Neural cell (in vitro differentiated cells): ENCODE data around the gene ACTR3C. TPM values are rescaled to one million over a fixed set of nuclear protein-coding genes. Genes with fewer than 3 reads are reported as not detected.

Experiments used
- H2AFZ ChIP-seq: fragments of 200-600, 300-800 bp; sonication (generic), shearing (Covaris generic); 2 replicates; pipeline ENCODE4 v1.6.0; 2014; ENCODE audit warnings: low read depth, mild to moderate bottlenecking, antibody characterized with exemption, low read length, moderate library complexity
- H3F3A ChIP-seq: fragments of 200-600 bp; shearing (Covaris generic); 2 replicates; pipeline ENCODE4 v1.6.1; 2016; ENCODE audit warnings: mild to moderate bottlenecking, moderate library complexity, mixed read lengths, antibody characterized with exemption, low read length; ENCODE audit not compliant: insufficient read depth, poor library complexity, severe bottlenecking
- H3K27ac ChIP-seq: fragments of 200-600, 300-800 bp; sonication (generic), shearing (Covaris generic); 2 replicates; pipeline ENCODE4 v1.5.1; 2014; ENCODE audit warnings: mild to moderate bottlenecking, low read length, moderate library complexity
- H3K27me3 ChIP-seq: fragments of 300-800, 200-600 bp; sonication (generic), shearing (Covaris generic); 2 replicates; pipeline ENCODE4 v1.6.0; 2014; ENCODE audit warnings: mild to moderate bottlenecking, low read depth, low read length, moderate library complexity; ENCODE audit not compliant: insufficient read depth
- H3K36me3 ChIP-seq: fragments of 300-800, 200-600 bp; sonication (generic), shearing (Covaris generic); 2 replicates; pipeline ENCODE4 v1.5.1; 2014; ENCODE audit warnings: mild to moderate bottlenecking, antibody characterized with exemption, low read length, moderate library complexity; ENCODE audit not compliant: insufficient read depth
- H3K4me2 ChIP-seq: fragments of 300-800, 200-600 bp; sonication (generic), shearing (Covaris generic); 2 replicates; pipeline ENCODE4 v1.6.0; 2014; ENCODE audit warnings: mild to moderate bottlenecking, low read length
- H3K4me3 ChIP-seq: fragments of 300-800, 200-600 bp; sonication (generic), shearing (Covaris generic); 2 replicates; pipeline ENCODE4 v1.5.1; 2014; ENCODE audit warnings: mild to moderate bottlenecking, low read length, moderate library complexity
- H3K79me2 ChIP-seq: fragments of 200-600 bp; shearing (Covaris generic); replicated peaks from 2 replicates; pipeline ENCODE4 v1.6.0; 2014; ENCODE audit warnings: mild to moderate bottlenecking, low read length, moderate library complexity; ENCODE audit not compliant: insufficient read depth
- H3K9ac ChIP-seq: fragments of 300-800, 200-600 bp; sonication (generic), shearing (Covaris generic); 2 replicates; pipeline ENCODE4 v1.6.1; 2016; ENCODE audit warnings: mild to moderate bottlenecking, low read length, mixed read lengths
- H3K9me2 ChIP-seq: fragments of 200-600 bp; shearing (Covaris generic); 2 replicates; pipeline ENCODE4 v1.6.1; 2016; ENCODE audit warnings: mild to moderate bottlenecking, low read length, mixed read lengths; ENCODE audit not compliant: insufficient read depth
- H3K9me3 ChIP-seq: fragments of 200-600, 300-800 bp; sonication (generic), shearing (Covaris generic); 2 replicates; pipeline ENCODE4 v1.6.1; 2016; ENCODE audit warnings: mild to moderate bottlenecking, mixed run types, low read length, moderate library complexity, mixed read lengths
- H4K20me1 ChIP-seq: fragments of 200-600 bp; shearing (Covaris generic); 2 replicates; pipeline ENCODE4 v1.6.1; 2016; ENCODE audit warnings: mild to moderate bottlenecking, mixed run types; ENCODE audit not compliant: insufficient read depth
- CTCF ChIP-seq: fragments of 450-650 bp; IDR thresholded peaks from 2 replicates; pipeline ENCODE4 v1.5.1; 2014; ENCODE audit warnings: antibody characterized with exemption, mild to moderate bottlenecking, moderate library complexity; ENCODE audit not compliant: poor library complexity, severe bottlenecking
- EP300 ChIP-seq: fragments of 450-650 bp; conservative IDR thresholded peaks from 2 replicates; pipeline ENCODE4 v1.6.1; 2014; ENCODE audit warnings: antibody characterized with exemption, mild to moderate bottlenecking, moderate library complexity; ENCODE audit not compliant: poor library complexity, severe bottlenecking
- EZH2 ChIP-seq: fragments of 200-600, 300-800 bp; shearing (Covaris generic), sonication (generic); IDR thresholded peaks from 2 replicates; pipeline ENCODE4 v1.6.1; 2014; ENCODE audit warnings: antibody characterized with exemption, low read length, borderline replicate concordance, mild to moderate bottlenecking; ENCODE audit not compliant: insufficient read depth, poor library complexity, severe bottlenecking
- MXI1 ChIP-seq: fragments of 450-650 bp; conservative IDR thresholded peaks from 2 replicates; pipeline ENCODE4 v1.6.1; 2014; ENCODE audit warnings: antibody characterized with exemption, mild to moderate bottlenecking; ENCODE audit not compliant: poor library complexity, severe bottlenecking
- POLR2AphosphoS5 ChIP-seq: IDR thresholded peaks from 2 replicates; pipeline ENCODE4 v1.6.1; 2012
- RAD21 ChIP-seq: fragments of 450-650 bp; conservative IDR thresholded peaks from 2 replicates; pipeline ENCODE4 v1.6.1; 2014; ENCODE audit warnings: antibody characterized with exemption, mild to moderate bottlenecking, moderate library complexity
- SMC3 ChIP-seq: fragments of 450-650 bp; conservative IDR thresholded peaks from 2 replicates; pipeline ENCODE4 v1.6.1; 2014; ENCODE audit warnings: antibody characterized with exemption, mild to moderate bottlenecking, moderate library complexity; ENCODE audit not compliant: poor library complexity
- TAF1 ChIP-seq: IDR thresholded peaks from 2 replicates; pipeline ENCODE4 v1.6.1; 2012; ENCODE audit warnings: low read depth
- polyA plus RNA-seq: library from polyadenylated mRNA; depleted of rRNA; stranded (reverse); fragments of >200 nt; gene quantifications from 2 replicates; pipeline ENCODE4 v1.2.3, GENCODE V29; 2014
- TF ChIP-seq, protein P1 (sequence below): IDR thresholded peaks from 2 replicates; pipeline ENCODE4 v1.6.1; 2012; ENCODE audit warnings: borderline replicate concordance

ACTR3C gene
- polyA plus RNA-seq, 1 donor from 2014 or later, result not detected

- no peak overlapping the region for H3K9ac ChIP-seq
- H3K9me2 ChIP-seq, result no peaks in the 10 kb centered on the region
- no peaks in the 10 kb centered on the region for H3K36me3 ChIP-seq
- no peak overlapping the region for H2AFZ ChIP-seq
- no peaks in the 10 kb centered on the region for H3K9me3 ChIP-seq
- no peak overlapping the region for H3K27ac ChIP-seq
- no peaks in the 10 kb centered on the region for H3F3A ChIP-seq
- H3K4me3 ChIP-seq, result no peak overlapping the region
- H3K79me2 ChIP-seq, result no peaks in the 10 kb centered on the region
- H4K20me1 ChIP-seq, result no peaks in the 10 kb centered on the region
- TF ChIP-seq POLR2AphosphoS5, result no peak
- TF ChIP-seq, protein P1, sequence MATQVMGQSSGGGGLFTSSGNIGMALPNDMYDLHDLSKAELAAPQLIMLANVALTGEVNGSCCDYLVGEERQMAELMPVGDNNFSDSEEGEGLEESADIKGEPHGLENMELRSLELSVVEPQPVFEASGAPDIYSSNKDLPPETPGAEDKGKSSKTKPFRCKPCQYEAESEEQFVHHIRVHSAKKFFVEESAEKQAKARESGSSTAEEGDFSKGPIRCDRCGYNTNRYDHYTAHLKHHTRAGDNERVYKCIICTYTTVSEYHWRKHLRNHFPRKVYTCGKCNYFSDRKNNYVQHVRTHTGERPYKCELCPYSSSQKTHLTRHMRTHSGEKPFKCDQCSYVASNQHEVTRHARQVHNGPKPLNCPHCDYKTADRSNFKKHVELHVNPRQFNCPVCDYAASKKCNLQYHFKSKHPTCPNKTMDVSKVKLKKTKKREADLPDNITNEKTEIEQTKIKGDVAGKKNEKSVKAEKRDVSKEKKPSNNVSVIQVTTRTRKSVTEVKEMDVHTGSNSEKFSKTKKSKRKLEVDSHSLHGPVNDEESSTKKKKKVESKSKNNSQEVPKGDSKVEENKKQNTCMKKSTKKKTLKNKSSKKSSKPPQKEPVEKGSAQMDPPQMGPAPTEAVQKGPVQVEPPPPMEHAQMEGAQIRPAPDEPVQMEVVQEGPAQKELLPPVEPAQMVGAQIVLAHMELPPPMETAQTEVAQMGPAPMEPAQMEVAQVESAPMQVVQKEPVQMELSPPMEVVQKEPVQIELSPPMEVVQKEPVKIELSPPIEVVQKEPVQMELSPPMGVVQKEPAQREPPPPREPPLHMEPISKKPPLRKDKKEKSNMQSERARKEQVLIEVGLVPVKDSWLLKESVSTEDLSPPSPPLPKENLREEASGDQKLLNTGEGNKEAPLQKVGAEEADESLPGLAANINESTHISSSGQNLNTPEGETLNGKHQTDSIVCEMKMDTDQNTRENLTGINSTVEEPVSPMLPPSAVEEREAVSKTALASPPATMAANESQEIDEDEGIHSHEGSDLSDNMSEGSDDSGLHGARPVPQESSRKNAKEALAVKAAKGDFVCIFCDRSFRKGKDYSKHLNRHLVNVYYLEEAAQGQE, result no peak
- no peak for TF ChIP-seq RAD21
- no peak for TF ChIP-seq MXI1
- TF ChIP-seq SMC3, result no peak
- TF ChIP-seq EP300, result no peak
- no peak for TF ChIP-seq EZH2
- H3K27me3 ChIP-seq, result no peaks in the 10 kb centered on the region
- H3K4me2 ChIP-seq, result no peak overlapping the region
Measured at GRCh38 chr7:150363370-150363769, 40.0 kb upstream of the ACTR3C start.

GRCh38 chr7:150361807-150362621 is 38.7 kb upstream of the ACTR3C start:
- Histone ChIP-seq H3K9ac (no peak overlapping the region), H3K27ac (no peak overlapping the region), H3K36me3 (no peaks in the 10 kb centered on the region), H3K4me2 (no peak overlapping the region), H3K79me2 (no peaks in the 10 kb centered on the region), H3K9me2 (no peaks in the 10 kb centered on the region), H3K27me3 (no peaks in the 10 kb centered on the region), H3K4me3 (no peak overlapping the region), H3K9me3 (no peaks in the 10 kb centered on the region), H4K20me1 (no peaks in the 10 kb centered on the region), H3F3A (no peaks in the 10 kb centered on the region), H2AFZ (no peak overlapping the region)
- TF ChIP-seq EZH2 (no peak), POLR2AphosphoS5 (no peak), TAF1 (no peak), EP300 (no peak), MXI1 (no peak), SMC3 (no peak), RAD21 (no peak), CTCF (no peak)
- TF ChIP-seq, protein P1, result no peak
